Progenitor cell of endocrine pancreas (in vitro differentiated cells): ENCODE measurements around the gene PPRC1. TPM values are rescaled to one million over a fixed set of nuclear protein-coding genes. Genes with fewer than 3 reads are reported as not detected.

Experiments used
- DNase-seq: peaks from one replicate; pipeline ENCODE4 v3.0.0; 2021; ENCODE audit warnings: low spot score; ENCODE audit not compliant: unreplicated experiment
- H3K27ac Mint-ChIP-seq: 2 replicates; pipeline ENCODE4 v1.8.0; 2021; ENCODE audit warnings: mild to moderate bottlenecking, moderate library complexity, mixed read lengths
- H3K27me3 Mint-ChIP-seq: 2 replicates; pipeline ENCODE4 v1.8.0; 2021; ENCODE audit warnings: mixed read lengths
- H3K36me3 Mint-ChIP-seq: 2 replicates; pipeline ENCODE4 v1.8.0; 2022; ENCODE audit warnings: mixed read lengths; ENCODE audit not compliant: insufficient read depth
- H3K4me1 Mint-ChIP-seq: 2 replicates; pipeline ENCODE4 v1.8.0; 2021; ENCODE audit warnings: low read depth, mixed read lengths
- H3K4me3 Mint-ChIP-seq: 2 replicates; pipeline ENCODE4 v1.8.0; 2021; ENCODE audit warnings: low read depth, mild to moderate bottlenecking, moderate library complexity, mixed read lengths
- H3K9me3 Mint-ChIP-seq: 2 replicates; pipeline ENCODE4 v1.8.0; 2021; ENCODE audit warnings: low read depth, mixed read lengths
- CTCF ChIP-seq: fragments of 200-600 bp; sonication (generic); IDR thresholded peaks from one replicate; pipeline ENCODE4 v1.5.0; 2021; ENCODE audit warnings: antibody characterized with exemption, mild to moderate bottlenecking; ENCODE audit not compliant: unreplicated experiment
- total RNA-seq: library from RNA; stranded (reverse); gene quantifications from 2 replicates; pipeline ENCODE4 v1.2.1, GENCODE V29; 2021

Gene PPRC1
- total RNA-seq, 1 donor from 2014 or later: 40.1 TPM

- no peak for TF ChIP-seq CTCF
- DNase-seq: no peak
- Mint-ChIP-seq H3K4me3 (peak overlapping the region; percentile 49), H3K36me3 (no peaks in the 10 kb centered on the region), H3K9me3 (no peaks in the 10 kb centered on the region), H3K4me1 (peaks cover 33% of the 10 kb centered on the region), H3K27ac (peak overlapping the region; percentile 41), H3K27me3 (peaks cover 4% of the 10 kb centered on the region)
These were observed 14.0 kb upstream of the PPRC1 start for GRCh38 chr10:102118867-102119266.

- H3K27ac Mint-ChIP-seq: peak overlapping the region; percentile 92
- peaks cover 33% of the 10 kb centered on the region for H3K4me1 Mint-ChIP-seq
- DNase-seq: no peak
- H3K27me3 Mint-ChIP-seq: peaks cover 4% of the 10 kb centered on the region
- peak overlapping the region; percentile 73 for H3K4me3 Mint-ChIP-seq
- no peaks in the 10 kb centered on the region for H3K9me3 Mint-ChIP-seq
- TF ChIP-seq CTCF: no peak
- H3K36me3 Mint-ChIP-seq: no peaks in the 10 kb centered on the region
These were observed 13.3 kb upstream of the PPRC1 start for GRCh38 chr10:102119417-102120141.

GRCh38 chr10:102120142-102120990 lies 12.5 kb upstream of the PPRC1 start, which contains the start of gene LDB1:
Gene LDB1 (minus strand): TSS chr10:102120368. CDS start chr10:102120110, 258 bp downstream.
- Mint-ChIP-seq H3K36me3 (no peaks in the 10 kb centered on the region), H3K9me3 (no peaks in the 10 kb centered on the region), H3K4me3 (peak within 1 kb of the TSS; percentile 77), H3K4me1 (peaks cover 31% of the 10 kb centered on the region), H3K27ac (peak within 1 kb of the TSS; percentile 92), H3K27me3 (peaks cover 4% of the 10 kb centered on the region)
- TF ChIP-seq CTCF: peak; percentile 10
- DNase-seq: peak; percentile 47

- Mint-ChIP-seq H3K4me3 (peak overlapping the region; percentile 77), H3K27ac (peak overlapping the region; percentile 85), H3K36me3 (no peaks in the 10 kb centered on the region), H3K4me1 (peaks cover 25% of the 10 kb centered on the region), H3K27me3 (peaks cover 4% of the 10 kb centered on the region), H3K9me3 (no peaks in the 10 kb centered on the region)
- DNase-seq: no peak
- TF ChIP-seq CTCF: no peak
These were observed 11.7 kb upstream of the PPRC1 start for GRCh38 chr10:102120991-102121738.
